ENCODE data around the gene PUS1. TPM values are rescaled to one million over a fixed set of nuclear protein-coding genes. Genes with fewer than 3 reads are reported as not detected.

PUS1 gene
- total and polyA plus RNA-seq, 2 of the 8 experiments (the other 6 are each of a cell fraction or from before 2014, with no cell fraction given) = 48.1 to 81.2 TPM

GRCh38 chr12:131949431-131950181 is 20.5 kb downstream of the PUS1 start, which contains the start of gene EP400:
EP400 (plus strand) TSS chr12:131949942; CDS start chr12:131960620, 10,678 bp downstream.
- Histone ChIP-seq H2BK12ac (ENCODE audit: low read depth, low read length) (peak within 1 kb of the TSS; percentile 90; the same call in 1 of the 2 replicates), H4K5ac (ENCODE audit: insufficient read length, low read depth, low read length) (no peak within 1 kb of the TSS), H3K9ac (replicated peaks in 1 of 4; ENCODE audit: extremely low read depth in 1 of 4, low read depth in 3 of 4, low read length in 3 of 4) (peak within 1 kb of the TSS; percentile 71 to 91 (median 76); a peak in 6 of 7 replicates), H3K23me2 (ENCODE audit: low read depth, low read length) (no peaks in the 10 kb centered on the region; the same call in 1 of the 2 replicates), H4K20me1 (replicated peaks in 1 of 2; ENCODE audit: control insufficient read depth in 1 of 2, insufficient read depth in 2 of 2, low read length in 2 of 2) (peaks cover 0 to 8% of the 10 kb centered on the region in 2 experiments), H3K56ac (replicated peaks; ENCODE audit: insufficient read length, low read depth, low read length) (peak within 1 kb of the TSS; percentile 46), H3K4me2 (ENCODE audit: insufficient read depth in 1 of 2, low read depth in 2 of 2, low read length in 2 of 2) (peak within 1 kb of the TSS; percentile 51 to 73), H3K4me3 (ENCODE audit: extremely low read depth in 1 of 4, insufficient read depth in 2 of 4, low read depth in 3 of 4, low read length in 4 of 4) (peak within 1 kb of the TSS; percentile 62 to 92 (median 84)), H3K14ac (ENCODE audit: insufficient read length) (no peak within 1 kb of the TSS), H3K27ac (ENCODE audit: low read depth, low read length) (peak within 1 kb of the TSS; percentile 32; the same call in 1 of the 2 replicates), H4K8ac (ENCODE audit: extremely low read depth, insufficient read depth, low read length) (peak within 1 kb of the TSS; percentile 89), H3K18ac (ENCODE audit: extremely low read depth, low read length) (peak within 1 kb of the TSS; percentile 60), H3K4ac (replicated peaks; ENCODE audit: insufficient read length, low read depth, low read length) (peak within 1 kb of the TSS; percentile 23), H2AFZ (ENCODE audit: low read length) (peak within 1 kb of the TSS; percentile 94), H3K36me3 (ENCODE audit: control insufficient read depth in 2 of 4, insufficient read depth in 4 of 4, low read length in 3 of 4) (peaks cover 0 to 4% (median 2%) of the 10 kb centered on the region in 4 experiments; a peak in 3 of 8 replicates), H3K4me1 (replicated peaks in 1 of 4; ENCODE audit: control insufficient read depth in 3 of 4, insufficient read depth in 4 of 4, low read length in 3 of 4) (peaks cover 0 to 4% (median 1%) of the 10 kb centered on the region in 4 experiments; a peak in 5 of 7 replicates), H2BK15ac (ENCODE audit: low read length) (peak within 1 kb of the TSS; percentile 95; the same call in 1 of the 2 replicates), H2BK120ac (replicated peaks; ENCODE audit: low read depth, low read length) (no peak within 1 kb of the TSS), H3K23ac (ENCODE audit: insufficient read length) (no peak within 1 kb of the TSS), H2AK5ac (ENCODE audit: low read depth, low read length) (no peak within 1 kb of the TSS), H4K91ac (replicated peaks; ENCODE audit: insufficient read length, low read length) (peak within 1 kb of the TSS; percentile 91), H3K79me2 (ENCODE audit: control insufficient read depth in 1 of 2, insufficient read depth in 2 of 2, low read length in 2 of 2) (peaks cover 9 to 41% of the 10 kb centered on the region in 2 experiments; a peak in 3 of 4 replicates), H2BK20ac (ENCODE audit: low read length) (no peak within 1 kb of the TSS), H2BK5ac (ENCODE audit: low read depth, low read length) (no peak within 1 kb of the TSS; the same call in 1 of the 2 replicates), H3K79me1 (ENCODE audit: low read depth, low read length) (no peaks in the 10 kb centered on the region), H3K9me3 (ENCODE audit: insufficient read depth in 2 of 2, low read depth in 1 of 2, low read length in 1 of 2) (no peaks in the 10 kb centered on the region), H3K27me3 (replicated peaks in 1 of 4; ENCODE audit: control insufficient read depth in 3 of 4, extremely low read depth in 1 of 4, insufficient read depth in 3 of 4, low read length in 3 of 4) (no peaks in the 10 kb centered on the region)
- ChIA-PET POLR2A (ENCODE audit: partially characterized antibody) (interaction anchor here (1.0 to 2.0 kb wide), 11 partner anchors 9 to 174 kb away, joined by 3 to 9 read pairs (median 3); partner anchors contain the start of gene PUS1), CTCF (ENCODE audit: partially characterized antibody) (interaction anchor here (1.7 kb wide), 1 partner anchor 14 kb away, joined by 6 read pairs; no protein-coding TSS in a partner anchor)
- peak; percentile 64 to 94 for DNase-seq (ENCODE audit: low read depth in 1 of 2, low spot score in 2 of 2)
- no peak for FAIRE-seq
- 18% methylated on average over 21 of the region's 97 CpGs; no CpG with 5 or more reads in 1 of the 2 experiments for WGBS, 2 experiments (ENCODE audit: extremely low coverage in 1 of 2, insufficient coverage in 1 of 2, insufficient read length in 1 of 2, insufficient replicate concordance in 2 of 2, low coverage in 1 of 2, low lambda C conversion rate in 2 of 2, missing lambda C conversion rate in 1 of 2)
- TF ChIP-seq RXRA (IDR thresholded peaks at IDR 0.05; ENCODE audit: insufficient read depth, low read depth, low read length) (no peak), USF2 (IDR thresholded peaks at IDR 0.05; ENCODE audit: low read length) (no peak), BCL11A (IDR thresholded peaks at IDR 0.05; ENCODE audit: low read depth in 2 of 2, low read length in 2 of 2) (no peak), HDAC6 (IDR thresholded peaks at IDR 0.05; ENCODE audit: low read depth, low read length) (no peak), RFX5 (IDR thresholded peaks at IDR 0.05; ENCODE audit: borderline replicate concordance, low read depth, low read length) (no peak), TCF12 (IDR thresholded peaks at IDR 0.05; ENCODE audit: low read depth, low read length) (no peak), CEBPB (IDR thresholded peaks at IDR 0.05; ENCODE audit: low read depth, low read length) (no peak), SP1 (IDR thresholded peaks at IDR 0.05; ENCODE audit: low read depth, low read length) (no peak), CBX8 (IDR thresholded peaks at IDR 0.05; ENCODE audit: borderline replicate concordance, low read depth, low read length) (no peak), KDM4A (IDR thresholded peaks at IDR 0.05; ENCODE audit: low read depth, low read length, severe bottlenecking) (peak; percentile 41)
